Fibroblast of skin of left quadriceps (primary cell): ENCODE results near the gene ZMAT2.
A peak's percentile ranks its signal among the peaks of the same experiment; 100 is the strongest.
"Not testable (repeated sequence)": the region's sequence is repeated elsewhere in the genome, so short reads cannot be mapped to it uniquely, and the experiment has no call there.

Experiments
- DNase-seq, 2 experiments: peaks; one replicate each; pipeline ENCODE4 v3.0.0-alpha.2; 2013; ENCODE audit warnings: low read depth in 2 of 2

The ZMAT2 gene

DNA sequence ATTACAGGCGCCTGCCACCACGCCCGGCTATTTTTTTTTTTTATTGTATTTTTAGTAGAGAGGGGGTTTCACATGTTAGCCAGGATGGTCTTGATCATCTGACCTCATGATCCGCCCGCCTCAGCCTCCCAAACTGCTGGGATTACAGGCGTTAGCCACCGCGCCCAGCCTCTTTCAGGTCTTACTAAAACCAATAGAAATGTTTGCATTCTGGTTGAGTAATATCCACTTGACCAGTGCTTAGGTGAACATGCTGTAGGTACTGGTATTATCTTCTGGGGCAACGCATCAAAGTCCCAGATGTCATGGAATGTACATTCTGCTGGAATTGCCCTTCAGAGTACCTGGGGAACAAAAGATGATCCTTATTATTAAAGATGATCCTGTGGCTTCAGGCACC is 8.5 kb downstream of the ZMAT2 start:
- not testable (repeated sequence) for DNase-seq

DNA sequence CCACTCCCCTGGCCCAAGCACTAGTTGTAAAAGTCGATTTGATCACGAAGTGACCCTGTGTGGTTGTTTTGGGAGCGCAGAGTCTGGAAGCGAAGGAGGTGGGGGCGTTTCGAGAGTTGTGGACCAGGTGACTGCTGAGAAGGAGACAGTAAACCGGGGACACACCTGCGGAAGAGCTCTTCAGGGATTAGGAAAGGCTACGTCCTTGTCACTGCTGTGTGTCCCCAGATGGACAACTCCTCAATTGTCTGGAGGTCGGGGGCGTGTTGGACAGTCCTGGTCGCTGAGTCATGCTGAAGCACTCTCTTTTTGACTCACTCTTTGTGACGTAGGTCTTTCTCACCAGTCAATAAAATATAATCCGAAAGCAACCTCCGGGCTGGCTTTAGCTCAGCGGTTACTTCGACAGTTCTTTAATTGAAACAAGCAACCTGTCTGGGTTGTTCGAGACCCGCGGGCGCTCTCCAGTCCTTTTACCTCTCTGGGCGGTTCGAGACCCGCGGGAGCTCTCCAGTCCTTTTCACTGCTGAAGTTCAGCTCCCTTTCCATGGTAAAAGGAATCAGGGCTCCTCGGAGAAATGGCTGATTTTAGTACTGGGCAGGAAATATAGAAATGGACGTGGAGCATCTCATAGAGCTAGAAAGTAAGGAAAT is 10.8 kb downstream of the ZMAT2 start:
- peak; percentile 96 for DNase-seq

DNA sequence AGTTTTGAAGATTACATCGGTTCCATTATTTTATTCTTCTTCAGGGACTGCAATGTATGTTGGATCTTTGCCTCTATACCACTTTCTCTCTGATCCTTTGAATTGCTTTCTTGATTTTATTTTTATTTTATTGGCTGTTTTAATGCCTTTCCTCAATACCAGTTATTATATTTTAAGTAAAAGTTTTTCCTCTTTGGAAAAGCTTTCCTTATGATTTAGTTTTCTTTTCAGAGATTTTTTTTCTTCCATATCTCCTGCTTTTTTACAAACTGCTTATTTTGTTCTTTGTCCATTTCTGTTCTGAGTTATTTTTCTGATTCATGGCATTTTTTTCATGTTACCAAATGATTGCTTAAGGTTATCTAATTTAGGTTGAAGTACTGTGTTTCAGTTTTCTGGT is 11.5 kb downstream of the ZMAT2 start:
- DNase-seq: no peak

DNA sequence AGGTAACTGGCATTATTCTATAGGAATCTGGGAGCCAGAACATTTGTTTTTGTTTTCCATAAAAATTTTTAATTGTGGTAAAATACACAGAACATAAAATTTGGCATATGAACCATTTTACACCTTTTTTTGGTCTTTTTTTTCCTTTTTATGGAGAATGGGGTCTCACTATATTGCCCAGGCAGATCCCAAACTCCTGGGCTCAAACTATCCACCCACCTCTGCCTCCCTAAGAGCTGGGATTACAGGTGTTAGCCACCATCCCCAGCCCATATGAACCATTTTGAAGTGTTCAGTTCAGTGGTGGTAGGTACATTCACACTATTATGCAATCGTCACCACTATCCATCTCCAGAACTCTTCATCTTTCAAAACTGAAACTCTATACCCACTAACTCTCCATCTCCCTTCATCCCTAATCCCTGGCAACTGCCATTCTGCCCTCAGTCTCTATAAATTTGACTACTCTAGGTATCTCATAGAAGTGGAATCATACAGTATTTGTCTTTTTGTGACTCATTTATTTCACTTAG is 13.4 kb downstream of the ZMAT2 start:
- no peak for DNase-seq

DNA sequence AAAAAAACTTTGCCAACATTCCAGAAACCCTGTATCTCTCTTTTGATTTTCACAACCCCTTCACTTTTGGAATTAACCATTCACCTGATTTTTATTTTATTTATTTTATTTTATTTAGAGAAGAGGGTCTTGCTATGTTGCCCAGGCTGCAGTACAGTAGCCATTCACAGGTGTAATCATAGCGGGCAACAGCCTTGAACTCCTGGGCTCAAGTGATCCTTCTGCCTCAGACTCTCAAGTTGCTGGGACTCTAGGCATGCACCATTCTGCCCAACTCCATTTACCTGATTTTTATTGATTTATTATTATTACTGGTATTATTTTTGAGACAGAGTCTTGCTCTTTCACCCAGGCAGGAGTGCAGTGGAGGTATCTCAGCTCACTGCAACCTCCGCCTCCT is 16.0 kb downstream of the ZMAT2 start:
- DNase-seq: not testable (repeated sequence)

DNA sequence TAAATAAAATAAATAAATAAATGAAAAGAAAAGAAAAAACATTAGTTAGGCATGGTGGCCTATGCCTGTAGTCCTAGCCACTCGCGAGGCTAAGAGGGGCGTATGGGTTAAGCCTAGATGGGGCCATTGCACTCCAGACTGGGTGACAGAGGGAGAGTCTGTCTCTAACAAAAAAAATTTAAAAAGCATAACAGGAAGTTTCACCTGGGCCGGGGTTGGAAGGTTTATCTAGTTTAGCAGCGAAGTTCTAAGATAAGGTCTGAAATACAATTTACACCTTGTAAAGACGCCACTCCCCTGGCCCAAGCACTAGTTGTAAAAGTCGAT is 18.0 kb downstream of the ZMAT2 start:
- DNase-seq: no peak

DNA sequence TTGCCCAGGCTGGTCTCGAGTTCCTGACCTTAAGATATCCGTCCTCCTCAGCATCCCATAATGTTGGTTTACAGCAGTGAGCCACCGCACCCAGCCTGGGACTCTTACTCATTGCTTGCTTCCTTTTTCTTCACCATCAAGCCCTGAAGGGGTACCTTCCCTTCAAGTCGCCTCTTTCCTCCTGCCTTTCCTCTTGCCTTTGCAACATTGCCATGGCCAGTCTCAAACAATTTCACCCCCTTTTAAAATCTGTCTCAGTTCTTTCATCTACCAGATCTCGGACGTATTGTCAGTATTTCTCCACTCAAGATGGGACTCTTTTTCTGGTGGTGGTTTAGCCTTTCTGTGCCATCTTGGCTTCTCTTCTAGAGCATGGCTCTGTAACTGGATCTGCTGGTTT is 20.5 kb downstream of the ZMAT2 start:
- DNase-seq: not testable (repeated sequence)

DNA sequence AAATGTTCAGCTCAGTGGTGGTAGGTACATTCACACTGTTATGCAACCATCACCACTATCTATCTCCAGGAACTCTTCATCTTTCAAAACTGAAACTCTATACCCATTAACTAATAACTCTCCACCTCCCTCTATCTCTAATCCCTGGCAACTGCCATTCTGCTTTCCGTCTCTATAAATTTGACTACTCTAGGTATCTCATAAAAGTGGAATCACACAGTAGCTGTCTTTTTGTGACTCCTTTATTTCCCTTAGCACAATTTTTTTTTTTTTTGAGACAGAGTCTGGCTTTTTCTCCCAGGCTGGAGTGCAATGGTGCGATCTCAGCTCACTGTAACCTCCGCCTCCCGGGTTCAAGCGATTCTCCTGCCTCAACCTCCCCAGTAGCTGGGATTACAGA is 21.1 kb downstream of the ZMAT2 start:
- DNase-seq: not testable (repeated sequence)

DNA sequence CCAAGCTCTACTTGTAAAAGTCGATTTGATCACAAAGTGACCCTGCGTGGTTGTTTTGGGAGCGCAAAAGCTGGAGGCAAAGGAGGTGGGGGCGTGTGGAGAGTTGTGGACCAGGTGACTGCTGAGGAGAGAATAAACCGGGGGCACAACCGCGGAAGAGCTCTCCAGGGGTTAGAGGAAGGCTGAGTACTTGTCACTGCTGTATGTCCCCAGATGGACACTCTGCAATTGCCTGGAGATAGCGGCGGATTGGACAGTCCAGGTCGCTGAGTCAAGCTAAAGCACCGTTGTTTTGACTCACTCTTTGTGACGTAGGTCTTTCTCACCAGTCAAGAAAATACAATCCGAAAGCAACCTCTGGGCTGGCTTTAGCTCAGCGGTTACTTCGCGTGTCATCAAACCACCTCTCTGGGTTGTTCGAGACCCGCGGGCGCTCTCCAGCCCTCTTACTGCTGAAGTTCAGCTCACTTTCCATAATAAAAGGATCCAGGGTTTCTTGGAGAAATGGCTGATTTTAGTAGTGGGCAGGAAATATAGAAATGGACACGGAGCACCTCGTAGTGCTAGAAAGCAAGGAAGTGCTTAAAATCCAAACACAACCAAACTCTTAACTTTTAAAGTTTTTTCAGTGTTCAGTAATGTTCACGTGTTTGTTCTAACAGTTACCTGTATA is 25.7 kb downstream of the ZMAT2 start:
- peak; percentile 56 to 66 for DNase-seq

DNA sequence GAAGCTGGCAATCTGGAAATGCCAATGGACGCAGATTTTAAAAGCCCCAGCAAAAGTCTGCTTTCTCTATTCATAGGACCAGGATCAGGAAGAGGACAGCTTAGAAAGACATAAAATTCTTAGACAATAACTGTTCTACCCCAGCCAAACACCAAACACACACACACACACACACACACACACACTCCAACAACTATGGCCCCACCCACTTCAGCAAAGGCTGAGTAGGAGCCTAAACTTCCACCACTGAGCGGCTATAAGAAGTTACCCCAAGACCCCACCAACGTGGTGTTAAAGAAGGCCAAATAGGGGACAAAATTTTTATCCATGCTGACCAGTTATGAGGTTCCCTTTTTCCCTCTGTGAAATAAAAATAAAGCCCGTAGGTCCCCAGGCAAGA is 32.9 kb downstream of the ZMAT2 start:
- no peak for DNase-seq

DNA sequence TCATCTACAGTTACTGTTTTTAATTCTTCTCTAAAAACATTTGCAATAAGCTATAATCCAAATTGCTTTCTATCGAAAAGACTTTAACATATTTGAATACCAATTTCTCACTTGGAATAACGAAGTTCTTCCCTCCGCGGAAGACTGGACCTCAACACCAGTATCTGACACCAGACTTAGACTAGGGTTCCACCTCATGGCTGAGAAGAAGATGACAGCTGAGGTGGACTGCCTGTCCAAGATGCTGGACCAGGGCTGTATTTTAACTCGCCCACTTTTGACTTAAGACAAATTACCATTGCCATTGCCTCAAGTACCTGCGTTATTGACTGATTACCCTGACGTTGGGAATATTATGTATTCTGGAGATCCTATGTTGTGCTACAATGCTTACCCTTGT is 34.1 kb downstream of the ZMAT2 start:
- no peak for DNase-seq

DNA sequence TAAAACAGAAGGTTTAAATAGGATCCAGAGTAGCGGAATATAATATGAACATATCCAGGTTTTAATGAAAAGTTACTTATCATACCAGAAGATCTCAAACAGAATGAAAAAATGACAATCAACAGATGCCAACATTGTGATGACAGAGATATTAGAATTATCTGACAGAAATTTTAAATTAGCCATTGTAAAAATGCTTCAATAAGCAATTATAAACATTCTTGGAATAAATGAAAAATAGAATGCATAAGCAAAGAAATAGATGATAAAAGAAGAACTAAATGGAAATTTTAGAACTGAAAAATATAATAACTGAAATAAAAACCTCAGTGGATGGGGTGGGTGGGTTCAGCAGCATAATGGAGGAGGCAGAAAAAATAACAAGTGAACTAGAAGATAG is 37.2 kb downstream of the ZMAT2 start:
- no peak for DNase-seq

DNA sequence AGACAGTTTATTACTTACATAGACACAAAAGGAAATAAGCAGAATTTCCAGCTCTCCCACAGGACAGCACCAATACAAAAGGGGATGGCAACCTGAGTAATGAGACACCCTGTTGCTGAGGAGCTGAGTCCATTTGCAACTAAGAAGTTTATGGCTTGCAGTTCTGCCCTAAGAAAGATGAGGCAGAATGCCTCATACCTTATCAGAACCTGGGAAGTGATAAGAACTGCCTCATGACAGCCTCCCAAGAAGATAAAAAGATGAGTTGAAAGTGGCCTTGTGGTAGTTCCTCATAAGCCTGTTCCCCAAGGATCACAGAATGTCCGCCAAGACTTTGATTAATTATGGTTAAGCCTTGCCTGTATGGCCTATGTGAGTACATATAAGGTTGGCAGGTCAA is 41.7 kb downstream of the ZMAT2 start:
- no peak for DNase-seq

DNA sequence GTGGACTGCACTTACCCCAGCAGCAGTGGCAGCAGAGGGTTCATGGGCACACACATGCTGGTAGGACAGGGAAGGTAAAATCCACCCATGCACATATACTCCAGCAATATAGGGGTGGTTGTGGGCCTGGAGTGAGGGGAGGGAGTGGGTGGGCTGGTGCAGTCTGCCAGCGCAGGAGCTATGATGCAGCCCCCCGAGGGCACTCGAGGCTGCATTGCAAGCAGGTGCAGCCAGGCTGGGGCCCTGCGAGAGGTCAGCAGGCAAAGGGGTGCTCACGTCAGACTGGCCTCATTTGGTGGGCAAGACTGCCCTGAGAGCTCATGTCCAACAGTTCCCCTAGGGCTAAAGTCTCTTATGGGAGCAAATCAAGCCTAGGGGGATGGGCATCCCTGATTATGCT is 53.3 kb downstream of the ZMAT2 start:
- no peak for DNase-seq
